Iris pigment epithelial cell (primary cell): ENCODE data around the gene OTOGL.
"Not testable (repeated sequence)": the region's sequence is repeated elsewhere in the genome, so short reads cannot be mapped to it uniquely, and the experiment has no call there.

Source experiments
- DNase-seq: peaks from one replicate; pipeline ENCODE4 v3.0.0-alpha.2; 2011; ENCODE audit warnings: low read depth

The OTOGL gene

GRCh38 chr12:80135624-80136023, 36.3 kb downstream of the OTOGL start:
- DNase-seq = no peak

DNA sequence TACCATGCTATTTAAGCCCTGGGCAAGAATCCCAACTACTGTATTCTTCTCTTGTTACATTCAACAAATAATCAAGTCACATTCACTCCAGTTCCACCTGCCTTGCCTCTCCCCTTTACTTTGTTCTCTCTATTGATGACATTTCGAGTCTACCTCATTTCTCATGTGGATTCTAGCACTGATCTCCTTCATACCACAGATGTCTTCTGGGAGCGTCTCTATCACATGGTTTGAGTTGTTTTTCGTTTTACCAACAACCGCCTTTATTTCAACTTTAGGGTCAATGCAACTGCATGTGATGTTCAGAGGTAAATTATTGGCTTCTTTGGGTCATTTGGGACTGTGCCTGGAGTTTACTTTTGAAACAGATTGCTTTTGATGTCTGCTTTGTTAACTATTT, 40.7 kb downstream of the OTOGL start:
- no peak for DNase-seq

- DNase-seq = no peak
Measured at GRCh38 chr12:80142640-80143039, 43.3 kb downstream of the OTOGL start.

GRCh38 chr12:80143537-80143936, 44.2 kb downstream of the OTOGL start:
- DNase-seq = no peak

GRCh38 chr12:80149547-80150313, 50.4 kb downstream of the OTOGL start:
- not testable (repeated sequence) for DNase-seq

- no peak for DNase-seq
Measured at GRCh38 chr12:80151131-80151530, 51.8 kb downstream of the OTOGL start.

GRCh38 chr12:80154261-80154660, 54.9 kb downstream of the OTOGL start:
- peak; percentile 50 for DNase-seq

GRCh38 chr12:80156306-80156705, 57.0 kb downstream of the OTOGL start:
- DNase-seq = no peak

DNA sequence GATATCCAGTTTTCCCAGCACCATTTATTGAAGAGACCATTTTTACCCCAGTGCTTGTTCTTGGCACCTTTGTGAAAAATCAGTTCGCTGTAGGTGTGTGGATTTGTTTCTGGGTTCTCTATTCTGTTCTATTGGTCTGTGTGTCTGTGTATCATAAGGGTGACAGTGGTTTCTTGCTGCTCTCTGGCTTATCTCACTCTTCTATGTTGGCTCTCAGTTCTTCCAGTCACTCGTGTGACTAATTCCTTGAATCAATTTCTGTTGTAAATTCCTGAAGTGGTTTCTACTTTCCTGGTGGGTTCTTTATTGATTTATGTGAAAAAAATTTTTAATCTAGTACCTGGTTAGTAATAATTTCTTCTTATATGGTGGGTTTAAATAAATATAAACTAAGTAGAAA, 58.3 kb downstream of the OTOGL start:
- DNase-seq = peak; percentile 36

DNA sequence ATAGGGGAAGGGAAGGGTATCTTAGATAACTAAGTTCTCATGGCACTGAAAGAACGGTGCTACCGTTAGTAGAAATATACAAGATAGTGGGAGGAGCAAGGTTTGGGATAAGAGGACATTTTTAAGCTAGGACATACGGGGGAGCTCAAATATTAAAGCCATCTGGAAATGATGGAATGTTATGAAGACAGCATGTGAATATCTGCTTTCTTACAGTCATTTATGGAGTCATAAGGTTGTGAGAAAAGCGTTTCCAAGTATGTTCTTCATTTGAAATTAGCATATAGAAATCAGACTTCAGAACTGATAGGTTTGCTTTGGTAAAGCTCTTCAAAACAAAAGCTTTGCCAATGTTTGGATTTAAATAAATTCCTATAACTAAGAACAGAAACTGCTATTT, 62.3 kb downstream of the OTOGL start:
- no peak for DNase-seq

DNA sequence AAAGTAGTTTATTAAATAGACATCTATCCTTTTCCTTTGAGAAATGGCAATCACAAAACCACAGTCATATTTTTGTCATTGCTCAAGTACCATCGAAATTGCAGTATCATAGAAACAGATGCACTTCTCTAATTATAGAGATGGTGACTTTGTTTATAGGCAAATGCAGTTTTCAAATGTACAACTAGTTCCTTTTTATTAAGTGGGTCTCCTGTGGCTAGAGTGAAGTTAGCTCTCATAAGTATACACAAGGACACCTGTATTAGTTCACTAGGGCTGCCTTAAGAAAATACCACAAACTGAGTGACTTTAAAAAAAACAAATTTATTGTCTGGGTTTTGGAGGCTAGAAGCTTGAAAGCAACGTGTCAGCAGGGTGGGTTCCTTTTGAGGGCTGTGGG, 62.8 kb downstream of the OTOGL start:
- no peak for DNase-seq

DNA sequence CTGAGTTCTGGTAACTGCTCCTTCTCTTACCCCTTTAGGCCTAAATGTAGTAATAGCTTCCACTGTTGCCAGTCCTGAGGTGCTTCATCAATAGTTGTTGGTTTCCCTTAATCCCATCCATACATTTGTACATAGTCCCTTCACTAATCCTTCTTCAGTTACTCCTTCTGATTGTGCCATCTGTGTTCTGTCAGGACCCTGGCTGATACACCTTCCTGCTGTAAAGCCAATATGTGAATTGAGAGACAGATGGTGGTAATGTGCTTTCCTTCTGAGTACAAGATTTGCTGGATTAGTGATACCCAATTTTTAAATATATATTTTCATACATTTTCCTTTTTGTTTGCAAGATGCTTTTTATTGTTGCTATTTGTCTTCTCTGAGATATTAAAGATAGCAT, 66.4 kb downstream of the OTOGL start:
- no peak for DNase-seq

DNA sequence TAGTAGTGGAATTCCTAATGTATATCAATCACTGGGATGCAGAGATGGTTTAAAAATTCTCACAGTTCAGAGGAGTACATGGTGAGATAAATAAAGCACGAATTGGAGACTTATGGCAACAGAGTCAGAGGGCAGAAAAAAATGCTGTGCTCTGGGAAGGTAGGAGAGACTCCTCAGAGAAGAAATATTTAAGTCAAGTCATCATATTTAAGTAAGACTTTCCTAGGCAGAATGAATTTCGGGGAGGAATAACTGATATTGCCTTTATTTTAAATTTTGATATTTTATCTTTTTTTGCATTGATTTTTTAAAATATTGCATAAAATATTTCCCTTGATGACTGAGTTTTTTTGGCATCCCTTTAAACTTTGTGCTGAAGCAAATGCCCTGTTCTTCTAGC, 67.4 kb downstream of the OTOGL start:
- no peak for DNase-seq

- no peak for DNase-seq
Measured at GRCh38 chr12:80168936-80169335, 69.6 kb downstream of the OTOGL start.

DNA sequence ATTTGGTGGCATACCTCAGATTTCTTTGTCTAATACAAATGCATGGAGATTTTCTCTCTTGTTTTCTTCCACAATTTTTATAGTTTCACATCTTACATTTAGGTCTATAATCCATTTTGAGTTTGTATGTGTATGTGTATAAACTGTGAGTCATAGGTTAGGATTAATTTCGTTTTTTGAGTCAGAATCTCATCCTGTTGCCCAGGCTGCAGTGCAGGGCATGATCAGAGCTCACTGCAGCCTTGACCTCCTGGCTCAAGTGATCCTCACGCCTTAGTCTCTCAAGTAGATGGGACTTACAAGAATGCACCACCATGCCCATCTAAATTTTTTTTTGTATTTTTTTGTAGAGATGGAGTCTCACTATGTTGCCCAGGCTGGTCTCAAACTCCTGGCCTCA, 71.6 kb downstream of the OTOGL start:
- DNase-seq = no peak

DNA sequence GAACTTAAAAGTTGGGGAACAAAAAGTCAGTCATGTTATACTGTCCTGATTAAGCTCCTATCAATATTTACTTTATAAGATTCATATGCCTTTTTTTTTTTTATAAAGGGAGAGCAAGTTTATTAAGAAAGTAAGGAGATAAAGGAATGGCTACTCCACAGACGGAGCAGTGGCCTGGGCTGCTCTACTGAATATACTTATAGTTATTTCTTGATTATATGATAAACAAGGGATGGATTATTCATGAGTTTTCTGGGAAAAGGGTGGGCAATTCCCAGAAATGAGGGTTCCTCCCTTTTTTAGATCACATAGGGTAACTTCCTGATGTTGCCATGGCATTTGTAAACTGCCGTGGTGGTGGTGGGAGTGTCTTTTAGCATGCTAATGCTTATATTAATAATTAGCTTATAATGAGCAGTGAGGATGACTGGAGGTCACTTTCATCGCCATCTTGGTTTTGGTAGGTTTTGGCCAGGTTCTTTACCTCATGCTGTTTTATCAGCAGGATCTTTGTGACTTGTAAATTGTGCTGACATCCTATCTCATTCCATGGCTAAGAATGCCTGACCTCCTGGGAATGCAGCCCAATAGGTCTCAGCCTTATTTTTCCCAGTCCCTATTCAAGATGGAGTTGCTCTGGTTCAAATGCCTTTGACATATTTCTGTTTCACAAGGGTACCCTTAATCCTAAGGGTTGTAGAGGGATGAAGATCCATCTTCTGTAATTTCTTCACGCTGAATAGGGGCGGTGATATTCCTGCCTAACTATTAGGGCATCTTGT, 73.9 kb downstream of the OTOGL start:
- no peak for DNase-seq

GRCh38 chr12:80175307-80175930, 76.1 kb downstream of the OTOGL start:
- no peak for DNase-seq

DNA sequence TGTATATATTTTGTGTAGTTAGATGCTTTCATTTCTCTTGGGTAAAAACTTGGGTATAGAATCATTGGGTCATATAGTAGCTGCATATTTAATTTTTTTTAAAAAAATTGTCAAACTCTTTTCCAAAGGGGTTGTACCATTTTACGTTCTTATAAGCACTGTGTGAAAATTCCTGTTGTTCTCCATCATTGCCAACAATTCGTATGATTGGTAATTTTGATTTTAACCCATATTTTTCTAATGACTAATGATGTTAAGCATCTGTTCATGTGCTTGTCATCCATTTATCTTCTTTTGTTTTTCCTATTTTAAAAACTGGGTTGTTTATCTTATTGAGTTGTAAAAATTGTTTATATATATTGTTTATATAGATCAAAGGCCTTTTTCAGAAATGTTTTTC, 77.4 kb downstream of the OTOGL start:
- peak; percentile 42 for DNase-seq

DNA sequence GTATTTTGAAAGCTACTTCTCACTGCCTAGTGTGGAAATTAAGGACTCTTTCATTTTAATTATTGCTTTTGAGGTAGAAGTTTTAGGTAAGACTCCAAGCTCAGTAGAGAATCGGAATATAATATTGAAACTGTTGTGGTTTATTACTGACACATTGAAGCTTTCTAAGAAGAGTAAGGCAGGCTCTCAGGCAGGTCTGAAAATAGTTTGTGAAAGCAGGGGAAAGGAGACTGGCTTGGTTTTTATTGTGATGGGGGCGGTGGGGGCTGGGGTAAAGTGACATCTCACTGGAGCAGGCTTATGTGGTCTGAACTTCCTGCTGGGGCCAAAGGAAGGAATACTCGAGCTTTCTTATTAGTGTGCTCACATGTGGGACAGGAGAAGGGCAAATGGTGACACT, 79.5 kb downstream of the OTOGL start:
- DNase-seq = no peak

DNA sequence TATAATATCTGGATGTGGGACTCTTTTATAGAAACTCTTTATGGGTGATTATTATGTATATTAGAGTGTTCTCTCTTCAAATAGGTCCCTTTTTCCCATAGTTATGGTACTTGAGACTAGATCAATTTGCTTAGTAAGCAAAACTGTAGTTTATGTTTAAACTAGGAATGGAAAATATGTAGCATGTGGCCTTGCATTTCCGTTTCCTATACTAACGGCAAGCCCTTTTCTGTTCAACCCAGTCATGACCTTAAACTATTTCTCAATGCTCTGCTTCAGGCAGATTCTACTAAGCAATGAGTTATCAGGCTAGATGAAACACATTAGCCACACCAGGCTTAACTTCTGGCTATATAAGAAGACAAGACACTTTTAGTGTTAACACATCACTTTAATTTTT, 84.6 kb downstream of the OTOGL start:
- peak; percentile 92 for DNase-seq

GRCh38 chr12:80184926-80185325, 85.6 kb downstream of the OTOGL start:
- no peak for DNase-seq

DNA sequence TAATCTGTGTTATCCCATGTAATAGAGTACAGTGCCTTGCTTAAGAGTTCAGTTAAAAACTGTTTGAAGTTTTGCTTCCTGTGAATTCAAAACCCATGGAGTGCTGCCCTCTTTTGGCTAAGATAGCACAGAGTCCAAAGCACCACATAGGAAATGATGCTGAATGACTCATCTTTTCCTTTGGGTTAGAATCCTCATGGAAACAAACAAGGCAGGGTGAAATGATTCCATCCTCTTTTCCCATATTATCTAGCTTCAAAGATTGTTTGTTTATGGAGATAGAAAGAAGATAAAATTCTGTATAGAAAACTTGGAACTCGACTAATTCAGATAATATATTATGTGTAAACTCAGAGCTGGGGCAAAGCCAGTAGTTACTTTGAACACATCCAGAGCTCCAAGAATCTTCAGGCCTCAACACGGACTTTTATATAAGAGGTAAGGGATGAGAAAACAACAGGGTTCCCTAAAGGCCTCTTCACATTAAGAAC, 87.4 kb downstream of the OTOGL start:
- peak; percentile 93 for DNase-seq

DNA sequence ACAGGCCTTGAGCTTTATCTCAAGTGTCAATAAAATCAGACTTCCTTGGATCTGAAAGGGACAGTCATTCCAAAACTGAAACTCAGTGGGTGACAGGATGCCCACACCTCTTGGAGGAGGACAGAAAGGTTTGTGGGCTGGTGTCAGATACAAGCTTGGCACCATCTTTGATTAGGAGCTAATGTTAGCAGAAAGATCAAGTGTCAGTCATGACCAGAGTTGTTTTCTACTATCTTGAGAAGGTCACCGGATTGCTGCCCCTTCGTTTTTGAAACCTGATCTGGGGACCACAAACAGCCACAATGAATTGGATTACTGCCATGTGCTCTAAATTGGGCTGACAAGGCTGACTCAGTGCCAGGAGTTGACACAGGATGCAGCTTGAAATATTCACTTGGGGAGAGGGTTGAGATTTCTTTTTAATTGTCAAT, 88.3 kb downstream of the OTOGL start:
- peak; percentile 62 for DNase-seq
